HepG2 (cell line): ENCODE results near the gene CNP. TPM values are rescaled to one million over a fixed set of nuclear protein-coding genes. Genes with fewer than 3 reads are reported as not detected.

Experiments used
- AGO2 ChIP-seq: fragments of 200-400 bp; formaldehyde crosslinking; optimal IDR thresholded peaks from 2 replicates; pipeline ENCODE3; 2017; ENCODE audit warnings: mild to moderate bottlenecking, low read depth, low read length, moderate library complexity
- ATF7 ChIP-seq, 2 experiments: fragments of 450-650 bp in 1 of 2; sonication (generic) in 1 of 2; formaldehyde crosslinking in 1 of 2; IDR thresholded peaks; 2 replicates each; pipeline versions ENCODE4 v1.4.0 to v1.6.1; 2016 to 2020; ENCODE audit warnings: antibody characterized with exemption in 1 of 2, mild to moderate bottlenecking in 1 of 2, missing genetic modification reagents in 1 of 2
- MYPOP ChIP-seq: sonication (generic); formaldehyde crosslinking; IDR thresholded peaks from 2 replicates; pipeline ENCODE4 v1.8.1; 2023; ENCODE audit warnings: mild to moderate bottlenecking, moderate library complexity, missing genetic modification reagents
- NBN ChIP-seq: fragments of 450-650 bp; conservative IDR thresholded peaks from 2 replicates; pipeline ENCODE4 v1.6.1; 2017
- RBAK ChIP-seq: sonication (generic); formaldehyde crosslinking; IDR thresholded peaks from 2 replicates; pipeline ENCODE4 v1.5.1; 2020; ENCODE audit warnings: mild to moderate bottlenecking, missing genetic modification reagents
- REXO4 ChIP-seq: sonication (generic); formaldehyde crosslinking; IDR thresholded peaks from 2 replicates; pipeline ENCODE4 v1.8.0; 2022; ENCODE audit warnings: missing genetic modification reagents, mild to moderate bottlenecking, borderline replicate concordance
- SOX5 ChIP-seq: IDR thresholded peaks from 2 replicates; pipeline ENCODE4 v1.6.1; 2016; ENCODE audit warnings: borderline replicate concordance
- TRAFD1 ChIP-seq: sonication (generic); formaldehyde crosslinking; IDR thresholded peaks from 2 replicates; pipeline ENCODE4 v1.5.1; 2020; ENCODE audit warnings: missing genetic modification reagents, mild to moderate bottlenecking, borderline replicate concordance
- ZNF775 ChIP-seq: sonication (generic); formaldehyde crosslinking; IDR thresholded peaks from 2 replicates; pipeline ENCODE4 v1.4.0; 2020; ENCODE audit warnings: missing genetic modification reagents, mild to moderate bottlenecking, moderate library complexity, borderline replicate concordance
- ZNF788 ChIP-seq: sonication (generic); formaldehyde crosslinking; IDR thresholded peaks from 2 replicates; pipeline ENCODE4 v1.5.0; 2020; ENCODE audit warnings: mild to moderate bottlenecking, missing genetic modification reagents, borderline replicate concordance
- polyA plus RNA-seq, 8 experiments: library from polyadenylated mRNA; depleted of rRNA in 3 of 8; stranded (reverse) in 7 of 8; unstranded in 1 of 8; fragments of >200 nt; fragmentation: Illumina TruSeq in 4 of 8; extraction: Trizol in 4 of 8; gene quantifications; 2 replicates each; pipeline versions ENCODE4 v1.2.1 to v1.2.3, GENCODE V29; 2011 to 2016; ENCODE audit warnings: low read depth in 4 of 8, missing spikeins in 1 of 8, mixed read lengths in 1 of 8; ENCODE audit not compliant: insufficient read depth in 1 of 8
- total RNA-seq, 5 experiments: library from RNA; depleted of rRNA; stranded (reverse); fragments of >200 nt; fragmentation: Illumina TruSeq; extraction: Trizol; gene quantifications; 2 replicates each; pipeline ENCODE4 v1.2.3, GENCODE V29; 2016; ENCODE audit warnings: low read depth in 1 of 5

The CNP gene
- total and polyA plus RNA-seq, 2 of the 13 experiments (the other 11 are each of a cell fraction or from before 2014, with no cell fraction given) = 97.2 to 161 TPM

- peak; percentile 100 for TF ChIP-seq AGO2
- TF ChIP-seq REXO4 (CRISPR knock-in tag) = no peak
- TF ChIP-seq ATF7 (IDR thresholded peaks at IDR 0.05) = no peak
- TF ChIP-seq ATF7 (CRISPR knock-in tag; IDR thresholded peaks at IDR 0.05) = no peak
- TF ChIP-seq MYPOP (CRISPR knock-in tag) = peak; percentile 75
- no peak for TF ChIP-seq NBN
- no peak for TF ChIP-seq TRAFD1
- no peak for TF ChIP-seq ZNF775 (CRISPR knock-in tag)
- no peak; the same call in 1 of the 2 replicates for TF ChIP-seq ZNF788 (CRISPR knock-in tag)
- peak; percentile 80; the same call in 1 of the 2 replicates for TF ChIP-seq SOX5
- TF ChIP-seq RBAK (CRISPR knock-in tag) = no peak
These were observed 736 bp downstream of the CNP start (continued) for GRCh38 chr17:41967141-41967920.
